ENCODE data around the gene LRRC45.

The LRRC45 gene

DNA sequence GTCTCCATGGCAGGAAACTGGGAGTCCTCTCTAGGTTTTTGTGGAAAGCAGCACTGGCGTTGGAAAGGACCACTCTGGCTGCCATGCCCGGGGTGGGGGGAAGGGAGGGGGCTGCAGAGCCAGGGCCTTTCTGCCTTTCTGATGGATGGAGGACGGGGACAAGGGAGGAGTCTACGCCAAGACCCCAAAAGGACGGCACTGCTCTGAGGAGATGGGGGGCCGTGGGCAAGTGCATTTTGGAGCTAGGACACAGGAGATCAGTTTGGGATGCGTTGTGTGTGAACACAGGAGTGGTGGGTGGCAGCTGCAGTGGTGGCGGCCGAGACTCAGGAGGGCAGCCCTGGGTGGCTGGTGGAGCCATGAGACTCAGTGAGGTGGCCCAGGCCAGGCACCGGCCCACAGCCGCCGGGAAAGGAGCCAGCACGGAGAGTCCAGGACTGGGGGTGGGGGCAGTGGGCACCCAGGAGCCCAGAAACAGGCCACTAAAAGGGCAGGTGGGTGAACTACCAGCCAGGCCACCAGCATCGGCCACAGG is 2.5 kb upstream of the LRRC45 start:
- DNase-seq, result no peak

- DNase-seq, result peak; percentile 45
Observed at GRCh38 chr17:82021107-82021899, 1.8 kb upstream of the LRRC45 start.

- DNase-seq, result no peak
Observed at GRCh38 chr17:82021900-82022309, 1.2 kb upstream of the LRRC45 start.

DNA sequence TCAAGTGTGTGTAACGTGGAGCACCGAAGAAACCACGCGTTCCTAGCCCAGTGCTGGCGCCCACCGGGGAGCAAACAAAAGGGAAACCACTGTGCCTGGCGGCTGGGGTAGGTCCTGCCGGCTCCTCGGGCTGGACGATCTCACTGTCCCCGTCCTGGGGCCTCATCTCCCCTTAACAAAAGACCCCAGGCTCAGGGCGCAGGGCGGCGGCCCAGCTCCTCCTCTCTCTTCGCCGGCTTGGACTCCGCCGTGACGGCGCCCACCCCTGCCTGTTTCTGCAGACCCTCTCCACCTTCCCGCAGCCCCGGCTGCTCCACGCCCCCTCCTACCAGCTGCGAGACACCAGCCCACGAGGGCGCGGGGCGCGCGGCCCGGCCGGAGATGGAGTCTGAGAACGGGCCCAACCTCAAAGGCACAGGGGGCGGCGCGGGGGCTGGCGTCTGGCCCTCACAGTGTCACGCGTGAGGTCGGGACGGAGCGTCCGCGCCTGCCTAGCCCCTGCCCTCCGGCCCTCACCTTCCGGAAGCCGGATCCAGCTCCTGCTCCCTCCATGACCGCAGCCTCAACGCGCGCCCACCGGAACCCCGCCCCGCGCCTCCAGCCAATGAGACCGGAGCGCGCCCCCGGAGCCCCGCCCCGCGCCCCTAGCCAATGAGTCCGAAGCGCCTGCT is 660 bp upstream of the LRRC45 start, which contains the start of gene CENPX:
TSS of gene CENPX (minus strand) at position 569 of the 671 bp plus-strand sequence. CDS start at position 552, 17 bp downstream.
- no peak for DNase-seq

DNA sequence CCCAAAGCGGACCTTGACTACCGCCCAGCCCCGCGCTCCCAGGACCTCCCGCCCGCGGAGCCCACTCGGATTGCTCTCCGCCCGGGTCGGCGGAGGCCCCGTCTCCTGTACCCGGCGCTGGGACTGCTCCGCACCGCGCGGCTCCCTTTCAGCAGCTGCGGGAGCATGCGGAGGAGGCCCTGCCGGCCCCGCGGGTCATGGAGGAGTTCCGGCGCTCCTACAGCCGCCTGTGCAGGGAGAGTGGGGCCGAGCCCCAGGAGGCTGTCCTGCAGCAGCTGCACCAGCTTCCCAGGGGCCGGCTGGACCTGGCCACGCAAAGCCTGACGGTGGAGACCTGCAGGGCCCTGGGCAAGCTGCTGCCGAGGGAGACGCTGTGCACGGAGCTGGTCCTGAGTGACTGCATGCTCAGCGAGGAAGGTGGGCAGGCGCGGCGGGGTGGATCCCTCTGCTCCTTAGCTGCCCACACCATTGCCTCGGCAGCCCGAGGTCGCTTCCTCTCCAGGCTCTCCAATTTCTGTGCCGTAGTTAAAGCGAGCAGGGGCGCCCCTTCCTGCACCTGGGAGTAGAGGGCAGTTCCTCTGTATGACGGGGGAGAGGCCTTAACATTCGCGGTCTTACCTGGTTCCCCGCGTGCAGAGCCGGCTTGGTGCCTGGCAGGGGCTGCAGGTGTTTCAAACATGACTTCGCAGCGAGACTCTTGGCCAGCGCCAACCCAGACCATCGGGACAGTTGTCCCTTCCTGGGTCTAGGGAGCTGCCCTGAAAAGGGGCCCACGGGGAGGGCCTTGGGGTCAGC is 539 bp downstream of the LRRC45 start:
- peak; percentile 27 for DNase-seq

DNA sequence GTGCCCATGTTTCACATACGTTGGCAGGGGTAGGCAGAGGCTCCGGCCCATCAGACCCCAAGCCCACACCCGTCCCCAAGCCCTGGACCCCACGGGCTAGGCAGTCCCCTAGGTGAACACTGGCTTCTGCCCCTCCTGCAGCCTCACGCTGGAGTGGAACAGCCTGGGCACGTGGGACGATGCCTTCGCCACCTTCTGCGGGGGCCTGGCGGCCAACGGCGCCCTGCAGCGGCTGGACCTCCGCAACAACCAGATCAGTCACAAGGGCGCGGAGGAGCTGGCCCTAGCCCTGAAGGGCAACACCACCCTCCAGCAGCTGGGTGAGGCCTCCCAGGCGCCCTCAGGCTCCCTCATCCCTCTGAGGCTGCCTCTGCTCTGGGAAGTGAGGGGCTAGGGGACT is 1.8 kb downstream of the LRRC45 start:
- DNase-seq, result no peak

GRCh38 chr17:82025401-82026107 is 2.4 kb downstream of the LRRC45 start:
- DNase-seq, result no peak

- no peak for DNase-seq
Observed at GRCh38 chr17:82028246-82028645, 5.1 kb downstream of the LRRC45 start.

DNA sequence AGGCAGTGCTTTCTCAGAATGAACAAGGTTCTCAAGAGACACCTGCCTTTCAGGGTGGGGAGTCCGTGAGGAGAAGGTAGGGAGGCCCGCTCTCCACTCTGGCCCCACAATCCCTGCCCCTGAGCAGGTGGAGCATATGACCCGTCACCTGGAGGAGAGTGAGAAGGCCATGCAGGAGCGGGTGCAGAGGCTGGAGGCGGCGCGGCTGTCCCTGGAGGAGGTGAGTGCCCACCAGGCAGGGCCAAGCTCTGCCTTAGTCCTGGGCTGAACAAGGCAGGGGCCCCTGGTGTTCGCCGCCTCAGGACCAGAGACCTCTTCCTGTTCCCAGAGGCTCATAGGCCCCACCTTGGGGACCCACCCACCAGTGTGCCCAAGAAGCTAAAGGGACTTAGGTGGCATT is 5.9 kb downstream of the LRRC45 start:
- no peak for DNase-seq

DNA sequence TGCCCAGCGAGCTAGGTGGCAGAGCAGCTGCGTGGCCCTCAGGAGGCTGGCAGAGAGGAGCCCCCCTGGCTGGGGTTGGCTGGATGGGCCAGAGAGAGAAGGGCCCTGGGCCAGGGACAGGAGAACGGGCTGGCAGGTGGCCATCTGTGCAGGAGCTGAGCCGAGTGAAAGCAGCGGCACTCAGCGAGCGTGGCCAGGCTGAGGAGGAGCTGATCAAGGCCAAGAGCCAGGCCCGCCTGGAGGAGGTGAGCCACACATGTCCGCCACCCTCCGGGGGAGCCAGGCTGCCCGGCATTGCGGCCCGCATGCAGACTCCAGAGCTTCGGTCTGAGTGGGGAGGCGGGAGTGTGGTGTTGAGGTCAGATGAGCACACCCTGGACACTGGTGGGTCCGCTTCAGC is 6.3 kb downstream of the LRRC45 start:
- no peak for DNase-seq

DNA sequence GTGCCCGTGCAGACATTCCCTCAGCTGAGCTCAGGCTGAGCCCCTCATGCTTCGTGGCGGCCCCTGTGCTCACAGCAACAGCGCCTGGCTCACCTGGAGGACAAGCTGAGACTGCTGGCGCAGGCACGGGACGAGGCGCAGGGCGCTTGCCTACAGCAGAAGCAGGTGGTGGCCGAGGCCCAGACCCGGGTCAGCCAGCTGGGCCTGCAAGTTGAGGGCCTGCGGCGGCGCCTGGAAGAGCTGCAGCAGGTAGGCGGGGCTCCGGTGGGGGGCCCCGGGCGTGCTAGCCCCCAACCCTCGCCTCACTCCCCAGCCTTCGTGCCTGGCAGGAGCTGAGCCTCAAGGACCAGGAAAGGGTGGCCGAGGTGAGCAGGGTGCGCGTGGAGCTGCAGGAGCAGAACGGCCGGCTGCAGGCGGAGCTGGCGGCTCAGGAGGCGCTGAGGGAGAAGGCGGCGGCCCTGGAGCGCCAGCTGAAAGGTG is 6.9 kb downstream of the LRRC45 start:
- no peak for DNase-seq

GRCh38 chr17:82030470-82031302 is 7.6 kb downstream of the LRRC45 start:
- DNase-seq, result peak; percentile 79

GRCh38 chr17:82031303-82031884 is 8.3 kb downstream of the LRRC45 start, which contains the start of gene RAC3:
TSS of gene RAC3 (plus strand) at chr17:82031678. CDS start at chr17:82031762, 84 bp downstream.
- peak; percentile 18 for DNase-seq

DNA sequence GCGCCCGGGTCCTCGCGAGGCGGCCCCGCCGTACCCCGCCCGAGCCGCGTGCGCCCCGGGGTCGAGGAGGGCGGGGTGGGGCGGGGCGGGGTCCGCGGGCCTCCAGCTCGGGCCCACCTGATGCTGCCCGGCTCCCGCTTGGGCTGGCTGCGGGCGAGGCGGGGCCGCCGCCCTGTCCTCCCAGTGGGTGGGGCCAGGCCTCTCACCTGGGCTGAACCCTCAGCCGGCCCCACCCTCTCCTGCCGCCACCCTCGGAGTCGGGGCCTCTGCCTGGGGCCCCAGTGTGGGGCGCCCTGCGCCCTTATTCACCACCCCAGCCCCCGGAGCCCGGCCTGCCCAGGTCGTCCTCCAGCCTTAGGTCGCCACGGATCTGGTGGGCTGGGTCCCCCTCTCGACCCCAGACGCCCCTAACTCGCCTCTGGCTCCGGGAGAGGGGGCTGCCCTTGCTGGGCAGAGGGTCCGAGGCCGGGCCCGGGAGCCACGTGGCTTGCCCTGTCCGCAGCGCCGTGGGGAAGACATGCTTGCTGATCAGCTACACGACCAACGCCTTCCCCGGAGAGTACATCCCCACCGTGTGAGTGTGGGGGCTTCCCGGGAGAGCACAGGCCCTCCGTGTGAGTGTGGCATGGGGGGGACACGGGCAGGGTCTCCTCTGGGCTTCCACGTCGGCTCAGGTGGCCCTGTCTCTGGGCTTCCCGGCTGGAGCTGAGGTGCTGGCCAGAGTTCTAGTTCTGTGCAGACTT is 9.0 kb downstream of the LRRC45 start:
- DNase-seq, result peak; percentile 41

- no peak for DNase-seq
Observed at GRCh38 chr17:82033359-82034085, 10.4 kb downstream of the LRRC45 start.

DNA sequence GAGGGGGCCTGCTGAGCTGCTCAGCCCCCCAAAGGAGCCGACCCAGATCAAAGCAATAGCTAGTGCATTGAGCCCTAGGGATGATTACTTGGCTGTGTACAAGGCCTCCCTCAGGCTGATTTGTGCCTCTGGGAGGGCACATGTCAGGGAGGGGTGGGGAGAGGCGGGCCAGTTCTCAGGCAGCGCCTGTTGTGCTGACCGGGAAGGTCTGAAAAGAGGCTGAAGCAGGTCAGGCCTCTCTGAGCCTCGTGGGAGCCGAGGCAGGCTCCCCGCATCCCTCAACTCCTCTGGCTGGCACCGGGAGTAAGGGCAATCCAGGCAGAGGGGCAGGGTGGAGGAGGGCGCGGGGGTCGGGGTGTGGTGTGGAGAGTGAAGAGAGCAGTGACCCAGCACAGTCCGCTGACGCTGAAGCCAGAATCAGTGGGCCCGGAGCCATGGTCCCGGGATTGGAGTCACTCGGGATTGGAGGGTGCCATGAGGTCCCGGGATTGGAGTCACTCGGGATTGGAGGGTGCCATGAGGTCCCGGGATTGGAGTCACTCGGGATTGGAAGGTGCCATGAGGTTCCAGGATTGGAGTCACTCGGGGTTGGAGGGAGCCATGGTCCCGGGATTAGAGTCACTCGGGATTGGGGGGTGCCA is 11.4 kb downstream of the LRRC45 start:
- DNase-seq, result no peak

GRCh38 chr17:82035488-82035887 is 12.4 kb downstream of the LRRC45 start:
- DNase-seq, result no peak

- DNase-seq, result no peak
Observed at GRCh38 chr17:82035956-82036633, 13.0 kb downstream of the LRRC45 start.
